ENCODE measurements around the gene HHAT. TPM values are rescaled to one million over a fixed set of nuclear protein-coding genes. Genes with fewer than 3 reads are reported as not detected.

Gene HHAT
- total and polyA plus RNA-seq, 12 donors, result 0.81 to 4.3 (median 2.6) TPM

GRCh38 chr1:210397252-210397651, 68.5 kb downstream of the HHAT start:
- peaks cover 0 to 21% (median 0%) of the 10 kb centered on the region in 9 donors for H3K4me1 ChIP-seq
- H3K27me3 ChIP-seq, result no peaks in the 10 kb centered on the region
- DNase-seq, result no peak
- 85 to 89% methylated on average over 1 of the region's 1 CpG for WGBS, 2 donors
- ATAC-seq, result no peak
- no peaks in the 10 kb centered on the region for H3K36me3 ChIP-seq
- H3K4me3 ChIP-seq, result no peak overlapping the region
- H3K27ac ChIP-seq, result peak overlapping the region in 3 of 10 donors; percentile 7 to 45 (median 42)
- H3K9me3 ChIP-seq, result peaks cover 0 to 5% (median 0%) of the 10 kb centered on the region in 11 donors
- intact Hi-C loops (cut with DNase I), result loop anchor here in 3 of 10 donors (5.0 to 10.0 kb wide), 2 partner anchors 35 to 192 kb away; no protein-coding TSS in a partner anchor
- TF ChIP-seq CTCF (IDR thresholded peaks at IDR 0.05), result no peak

GRCh38 chr1:210397681-210398080, 69.0 kb downstream of the HHAT start:
- DNase-seq (no peak), ATAC-seq (no peak)
- Histone ChIP-seq H3K4me1 (peaks cover 0 to 21% (median 0%) of the 10 kb centered on the region in 9 donors), H3K27me3 (no peaks in the 10 kb centered on the region), H3K27ac (peak overlapping the region in 3 of 10 donors; percentile 7 to 45 (median 42)), H3K9me3 (peaks cover 0 to 5% (median 0%) of the 10 kb centered on the region in 11 donors), H3K4me3 (no peak overlapping the region), H3K36me3 (peaks cover 0 to 3% (median 0%) of the 10 kb centered on the region in 9 donors)
- 97 to 98% methylated on average over 5 of the region's 5 CpGs for WGBS, 2 donors
- intact Hi-C loops (cut with DNase I), result loop anchor here in 3 of 10 donors (5.0 to 10.0 kb wide), 2 partner anchors 35 to 193 kb away; no protein-coding TSS in a partner anchor
- no peak for TF ChIP-seq CTCF (IDR thresholded peaks at IDR 0.05)

- no peak for TF ChIP-seq CTCF (IDR thresholded peaks at IDR 0.05)
- peak overlapping the region in 1 of 10 donors; percentile 42 for H3K27ac ChIP-seq
- H3K4me1 ChIP-seq, result peaks cover 0 to 15% (median 0%) of the 10 kb centered on the region in 9 donors
- intact Hi-C loops (cut with DNase I), result loop anchor here in 3 of 10 donors (5.0 to 10.0 kb wide), 2 partner anchors 36 to 194 kb away; no protein-coding TSS in a partner anchor
- 46 to 73% methylated on average over 1 of the region's 1 CpG for WGBS, 2 donors
- ATAC-seq (no peak), DNase-seq (no peak)
- H3K27me3 ChIP-seq, result no peaks in the 10 kb centered on the region
- H3K36me3 ChIP-seq, result peaks cover 0 to 3% (median 0%) of the 10 kb centered on the region in 9 donors
- H3K9me3 ChIP-seq, result peaks cover 0 to 5% (median 0%) of the 10 kb centered on the region in 11 donors
- no peak overlapping the region for H3K4me3 ChIP-seq
Measured at GRCh38 chr1:210398466-210398865, 69.8 kb downstream of the HHAT start.

GRCh38 chr1:210400043-210400840, 71.5 kb downstream of the HHAT start:
- peak; percentile 51 to 86 (median 81) for TF ChIP-seq CTCF (IDR thresholded peaks at IDR 0.05)
- H3K9me3 ChIP-seq, result peaks cover 0 to 5% (median 0%) of the 10 kb centered on the region in 11 donors
- peaks cover 0 to 3% (median 0%) of the 10 kb centered on the region in 9 donors for H3K36me3 ChIP-seq
- ATAC-seq (peak; percentile 81 to 94 (median 88)), DNase-seq (peak; percentile 27 to 52)
- H3K4me1 ChIP-seq, result peaks cover 0 to 8% (median 0%) of the 10 kb centered on the region in 9 donors
- H3K4me3 ChIP-seq, result no peak overlapping the region
- WGBS, 2 donors, result 63 to 67% methylated on average over 5 of the region's 5 CpGs
- H3K27me3 ChIP-seq, result no peaks in the 10 kb centered on the region
- intact Hi-C loops (cut with DNase I), result loop anchor here (2.0 to 10.0 kb wide), 12 partner anchors 38 to 1115 kb away; partner anchors contain the start of gene KCNH1 (in 1 of the 10)
- H3K27ac ChIP-seq, result no peak overlapping the region

Data from heart right ventricle (tissue), 16 donors.